Panc1 (cell line): ENCODE data around the gene SHMT1. TPM values are rescaled to one million over a fixed set of nuclear protein-coding genes. Genes with fewer than 3 reads are reported as not detected.

ENCODE experiments used
- ATAC-seq: fragments of 200-7000 bp; cut with Tn5 transposase; 2 replicates; pipeline ENCODE4 v1.9.1; 2020; ENCODE audit warnings: mild to moderate bottlenecking, moderate library complexity
- BruUV-seq: library from RNA; stranded (reverse); fragments of 400-500 nt; replicated peaks from 2 replicates; lab custom pipeline; 2021; lab: Mats Ljungman, UMichigan
- CTCF ChIA-PET: fragments of 300-600 bp; sonication (Branson Sonifier 250); formaldehyde crosslinking; loops from one replicate; lab custom pipeline; 2022; ENCODE audit warnings: antibody characterized with exemption; lab: Charles Lee
- POLR2A ChIA-PET: fragments of 300-600 bp; sonication (Branson Sonifier 250); formaldehyde crosslinking; loops from one replicate; lab custom pipeline; 2022; ENCODE audit warnings: antibody characterized with exemption; lab: Charles Lee
- DNase-seq: peaks from one replicate; pipeline ENCODE4 v3.0.0-alpha.2; 2010; ENCODE audit warnings: low read depth, low spot score
- H3K27ac ChIP-seq: 2 replicates; pipeline ENCODE4 v1.5.1; 2011; ENCODE audit warnings: mild to moderate bottlenecking, low read length, inconsistent platforms
- H3K27me3 ChIP-seq: fragments of 200-500 bp; sonication (Bioruptor generic); 2 replicates; pipeline ENCODE4 v1.6.0; 2014; ENCODE audit warnings: low read length, inconsistent platforms; ENCODE audit not compliant: control insufficient read depth, insufficient read depth
- H3K36me3 ChIP-seq: fragments of 200-500 bp; sonication (Bioruptor generic); 2 replicates; pipeline ENCODE4 v1.5.1; 2014; ENCODE audit warnings: inconsistent platforms, mild to moderate bottlenecking, low read length, moderate library complexity; ENCODE audit not compliant: control insufficient read depth, insufficient read depth
- H3K4me1 ChIP-seq: 2 replicates; pipeline ENCODE4 v1.5.1; 2011; ENCODE audit warnings: inconsistent platforms, mild to moderate bottlenecking, low read length, moderate library complexity; ENCODE audit not compliant: control insufficient read depth, insufficient read depth
- H3K4me3 ChIP-seq, 2 experiments: 2 replicates each; pipeline ENCODE4 v1.5.1; 2011 to 2012; ENCODE audit warnings: low read depth in 2 of 2, low read length in 2 of 2, mild to moderate bottlenecking in 2 of 2, inconsistent platforms in 1 of 2, moderate library complexity in 1 of 2
- H3K9me3 ChIP-seq: fragments of 200-500 bp; sonication (Bioruptor generic); 2 replicates; pipeline ENCODE4 v1.5.1; 2014; ENCODE audit warnings: low read depth, mild to moderate bottlenecking, inconsistent platforms, low read length, moderate library complexity; ENCODE audit not compliant: control insufficient read depth, insufficient read depth
- CTCF ChIP-seq: fragments of 450-650 bp; IDR thresholded peaks from 2 replicates; pipeline ENCODE4 v1.5.1; 2017; ENCODE audit warnings: mild to moderate bottlenecking
- POLR2AphosphoS5 ChIP-seq: IDR thresholded peaks from 2 replicates; pipeline ENCODE4 v1.6.1; 2012; ENCODE audit warnings: mild to moderate bottlenecking, low read depth, low read length, moderate library complexity
- REST ChIP-seq, 2 experiments: IDR thresholded peaks; 2 replicates each; pipeline ENCODE4 v1.6.1; 2011 to 2012; ENCODE audit warnings: low read depth in 2 of 2, control low read depth in 1 of 2, low read length in 1 of 2, mild to moderate bottlenecking in 1 of 2, moderate library complexity in 1 of 2; ENCODE audit not compliant: insufficient read depth in 1 of 2
- SIN3A ChIP-seq: IDR thresholded peaks from 2 replicates; pipeline ENCODE4 v1.6.1; 2012; ENCODE audit warnings: low read depth, mild to moderate bottlenecking, low read length, moderate library complexity, borderline replicate concordance; ENCODE audit not compliant: insufficient read depth
- TCF7L2 ChIP-seq: IDR thresholded peaks from 2 replicates; pipeline ENCODE4 v1.6.1; 2011; ENCODE audit warnings: mild to moderate bottlenecking, low read depth, low read length, inconsistent platforms
- in situ Hi-C: cut with HindIII; loops from 2 replicates; pipeline ENCODE4 v1.10.0; 2016; ENCODE audit warnings: low sequenced_read_pairs, low pct_unique_long_range_greater_than_20kb
- intact Hi-C: fragments of 100-400 bp; cut with micrococcal nuclease; formaldehyde crosslinking; loops from one replicate; pipeline ENCODE4 v1.10.0; 2022; ENCODE audit not compliant: unreplicated experiment
- total RNA-seq: library from RNA; stranded (reverse); gene quantifications from one replicate; pipeline ENCODE4 v1.2.1, GENCODE V29; 2021; ENCODE audit not compliant: unreplicated experiment

The SHMT1 gene
- total RNA-seq, 1 experiment from 2014 or later, result 21.7 TPM

GRCh38 chr17:18364166-18364565, 816 bp upstream of the SHMT1 start:
- intact Hi-C loops (no loop called here), in situ Hi-C loops (no loop called here)
- POLR2A ChIA-PET, result no interaction called here
- Histone ChIP-seq H3K27me3 (no peaks in the 10 kb centered on the region), H3K9me3 (no peaks in the 10 kb centered on the region), H3K4me1 (peaks cover 7% of the 10 kb centered on the region; the same call in 1 of the 2 replicates), H3K4me3 (no peak overlapping the region; a peak in 1 of 4 replicates), H3K27ac (no peak overlapping the region), H3K36me3 (no peaks in the 10 kb centered on the region)
- DNase-seq (no peak), ATAC-seq (no peak)
- TF ChIP-seq POLR2AphosphoS5 (no peak), TCF7L2 (no peak), CTCF (no peak), REST (IDR thresholded peaks at IDR 0.05; ENCODE audit: insufficient read depth in 1 of 2, low read depth in 2 of 2, low read length in 1 of 2) (no peak), SIN3A (no peak)
- CTCF ChIA-PET, result no interaction called here
- no TSS peak for BruUV-seq

GRCh38 chr17:18362698-18363100, 651 bp downstream of the SHMT1 start:
- no peaks in the 10 kb centered on the region for H3K9me3 ChIP-seq
- H3K4me3 ChIP-seq, result peak overlapping the region; percentile 73 to 79
- in situ Hi-C loops, result no loop called here
- H3K4me1 ChIP-seq, result peaks cover 7% of the 10 kb centered on the region; the same call in 1 of the 2 replicates
- no peak for DNase-seq
- no peak for TF ChIP-seq POLR2AphosphoS5
- TF ChIP-seq REST (IDR thresholded peaks at IDR 0.05; ENCODE audit: insufficient read depth in 1 of 2, low read depth in 2 of 2, low read length in 1 of 2), result no peak
- no peak for TF ChIP-seq CTCF
- POLR2A ChIA-PET, result no interaction called here
- intact Hi-C loops, result no loop called here
- no peak for ATAC-seq
- no peaks in the 10 kb centered on the region for H3K36me3 ChIP-seq
- H3K27ac ChIP-seq, result peak overlapping the region; percentile 72
- no peaks in the 10 kb centered on the region for H3K27me3 ChIP-seq
- CTCF ChIA-PET, result no interaction called here
- TSS peak; percentile 91 for BruUV-seq
